Stimulated activated CD4-positive, alpha-beta T cell treated with anti-CD3 and anti-CD28 coated beads, TNF-alpha, amount 100 ng/mL, for 4 hours (primary cell): ENCODE data around the gene PI4KA.
A peak's percentile ranks its signal among the peaks of the same experiment; 100 is the strongest.
"Not testable (repeated sequence)": the region's sequence is repeated elsewhere in the genome, so short reads cannot be mapped to it uniquely, and the experiment has no call there.

Source experiments
- DNase-seq, 3 experiments: peaks; one replicate each; pipeline ENCODE4 v3.0.0-alpha.2; 2020; ENCODE audit warnings: low read depth in 3 of 3

PI4KA gene

DNA sequence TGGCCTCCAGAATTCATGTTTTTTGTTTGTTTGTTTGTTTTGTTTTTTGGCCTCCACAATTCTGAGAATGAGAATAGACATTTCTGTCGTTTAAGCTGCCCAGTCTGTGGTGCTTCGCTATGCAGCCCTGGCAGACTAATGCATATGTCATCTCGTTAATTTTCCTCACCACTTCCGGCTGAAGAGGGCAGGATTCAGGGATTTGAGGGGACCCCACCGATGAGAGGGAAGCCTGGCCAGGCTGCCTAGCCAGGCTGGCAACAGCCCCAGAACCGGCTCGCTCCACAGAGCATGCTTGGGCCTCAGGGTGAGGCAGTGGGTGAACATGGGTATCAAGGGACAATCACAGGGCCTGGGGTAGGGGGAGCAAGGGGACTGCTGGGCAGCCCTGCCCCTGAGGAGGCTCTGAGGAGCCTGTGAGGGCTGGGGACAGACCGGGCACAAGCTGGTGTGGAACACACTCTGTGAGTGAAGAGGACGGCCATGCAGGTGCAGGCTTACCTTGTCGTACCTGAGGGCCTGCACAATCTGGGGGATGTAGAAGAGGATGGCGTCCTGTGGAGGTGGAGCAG, 132.5 kb downstream of the PI4KA start:
- no peak for DNase-seq

DNA sequence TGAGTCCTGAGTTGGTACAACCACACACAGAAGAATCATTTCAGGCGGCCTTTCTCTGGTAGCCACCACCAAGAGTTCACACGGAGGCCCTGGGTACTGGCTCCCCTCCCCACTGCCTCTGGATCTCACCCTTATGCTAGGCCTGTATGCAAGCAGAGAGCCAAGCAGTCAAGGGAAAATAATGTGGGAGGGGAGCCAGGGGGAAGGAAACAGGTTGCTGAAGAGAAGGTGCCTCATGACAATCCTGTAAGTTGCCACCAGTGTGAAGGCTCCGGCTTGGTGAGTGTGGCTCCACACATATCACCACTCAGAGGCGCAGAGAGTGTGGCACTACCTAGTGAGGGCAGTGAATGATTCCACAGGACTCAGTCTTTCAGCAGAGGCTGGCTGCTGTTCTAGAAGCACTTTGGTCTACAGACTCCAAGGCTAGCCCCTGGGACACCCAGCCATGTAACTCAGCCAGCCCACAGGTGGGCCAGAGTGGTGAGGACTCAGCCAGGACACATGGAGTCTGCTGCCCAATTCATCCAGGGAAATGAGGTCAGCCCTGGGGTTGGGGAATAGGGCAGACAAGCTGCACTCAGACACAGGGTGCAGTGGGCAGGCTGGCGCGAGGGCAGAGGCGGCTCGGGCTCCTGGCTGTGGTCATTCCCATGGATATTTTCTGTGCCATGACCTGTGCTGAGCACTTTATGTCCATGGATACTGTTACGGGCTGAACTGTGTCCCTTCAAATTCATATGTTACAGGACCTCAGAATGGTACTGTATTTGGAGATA, 133.7 kb downstream of the PI4KA start:
- no peak for DNase-seq

DNA sequence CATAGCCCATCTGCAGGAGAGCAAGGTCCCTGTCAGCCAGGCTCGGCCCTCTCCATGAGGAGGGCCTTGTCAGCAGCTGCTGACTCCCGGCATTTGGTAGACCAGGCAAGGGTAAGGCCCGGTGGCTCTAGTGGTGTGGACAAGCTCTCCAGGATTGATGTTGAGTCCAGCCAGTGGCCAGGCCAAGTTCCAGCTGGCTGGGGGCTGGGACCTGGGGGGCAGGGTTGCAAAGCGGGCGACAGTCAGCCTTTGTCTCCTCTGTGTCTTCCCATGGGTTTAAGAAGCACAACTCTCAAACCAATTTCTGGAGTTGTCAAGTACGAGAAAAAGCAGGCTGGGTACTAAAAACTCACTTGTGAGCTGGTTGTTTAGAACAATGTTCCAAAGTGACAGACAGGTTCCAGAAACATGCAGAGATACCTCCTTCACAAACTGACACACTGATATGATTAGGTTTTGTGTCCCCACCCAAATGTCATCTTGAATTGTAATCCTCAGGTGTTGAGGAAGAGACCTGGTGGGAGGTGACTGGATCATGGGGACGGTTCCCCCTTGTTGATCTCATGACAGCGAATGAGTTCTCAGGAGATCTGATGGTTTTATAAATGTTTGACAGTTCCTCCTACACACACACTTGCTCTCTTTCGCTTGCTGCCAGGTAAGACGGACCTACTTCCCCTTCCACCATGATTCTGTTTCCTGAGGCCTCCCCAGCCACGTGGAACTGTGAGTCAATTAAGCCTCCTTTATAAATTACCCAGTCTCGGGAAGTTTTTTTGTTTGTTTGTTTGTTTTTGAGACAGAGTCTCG, 137.0 kb downstream of the PI4KA start:
- DNase-seq = no peak

DNA sequence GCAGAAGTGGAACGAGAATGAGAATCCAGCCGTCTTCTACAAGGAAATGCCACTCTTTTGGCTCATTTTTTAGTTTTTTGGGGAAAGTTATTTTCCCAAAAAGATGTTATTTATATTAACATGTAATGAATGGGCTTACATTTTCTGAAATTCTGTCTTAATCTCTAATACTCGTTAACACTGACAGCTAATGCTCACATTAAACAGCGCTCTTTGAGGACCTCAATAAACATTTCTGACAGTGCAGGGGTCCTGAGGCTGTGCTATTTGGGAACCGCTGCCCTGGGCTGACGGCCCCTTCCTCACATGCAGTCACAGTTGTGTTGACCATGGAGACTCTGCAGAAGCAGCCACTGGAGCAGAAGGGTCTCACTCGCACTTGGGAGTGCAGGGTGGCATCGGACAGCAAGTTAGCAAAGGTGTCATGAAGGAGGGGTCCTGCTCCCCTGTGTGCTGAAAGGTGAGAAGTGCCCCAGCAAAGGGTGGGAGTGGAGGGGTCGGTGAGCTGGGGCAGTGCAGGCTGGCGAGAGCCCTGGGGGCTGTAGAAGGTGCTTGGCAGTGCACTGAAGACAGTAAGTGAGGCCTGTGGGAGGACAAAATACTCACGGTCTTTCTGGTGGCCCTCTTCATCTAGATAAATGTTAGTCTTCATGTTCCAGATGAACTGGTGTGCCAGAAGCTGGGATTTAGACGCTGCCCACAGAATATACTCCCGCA, 137.8 kb downstream of the PI4KA start:
- no peak for DNase-seq

DNA sequence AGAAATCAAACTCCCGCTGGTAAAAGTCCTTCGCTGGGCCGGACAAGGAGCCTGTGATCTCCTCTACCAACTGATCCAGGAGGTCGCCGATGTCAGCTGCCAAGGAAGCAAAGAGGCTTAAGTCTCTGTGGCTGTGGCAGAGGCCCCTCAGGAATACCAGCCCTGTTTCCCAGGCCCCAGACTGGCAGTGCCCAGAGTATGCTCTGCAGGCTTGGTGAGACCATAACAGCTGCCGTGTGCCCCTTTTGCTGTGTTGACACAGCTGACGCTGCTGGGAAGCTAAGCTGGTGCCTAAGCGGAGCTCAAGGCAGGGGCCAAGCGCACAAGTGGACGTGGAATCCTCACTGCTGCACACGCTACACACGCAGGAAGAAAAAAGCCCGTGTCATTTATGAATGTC, 139.9 kb downstream of the PI4KA start:
- DNase-seq = not testable (repeated sequence)

DNA sequence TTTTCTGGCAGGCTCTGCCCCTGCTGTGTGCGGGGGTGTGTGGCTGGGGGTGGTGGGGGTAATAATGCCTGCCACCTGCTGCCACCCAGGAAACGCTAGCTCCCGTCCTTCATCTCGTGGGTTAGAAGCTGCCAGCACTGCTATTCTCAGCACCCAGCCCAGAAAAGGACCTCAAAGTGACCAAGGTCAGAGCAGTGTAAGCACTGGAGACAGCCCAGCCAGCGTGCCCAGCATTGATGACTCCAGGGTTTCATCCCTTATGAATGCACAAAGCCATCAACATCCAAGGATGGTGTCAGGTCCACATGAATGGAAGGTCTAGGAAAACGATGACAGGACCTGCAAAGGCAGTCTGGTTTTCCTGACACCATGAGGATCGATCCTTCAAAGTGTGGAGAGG, 140.6 kb downstream of the PI4KA start:
- DNase-seq = not testable (repeated sequence)

- DNase-seq = not testable (repeated sequence)
These were observed 141.3 kb downstream of the PI4KA start for GRCh38 chr22:20717213-20717866.

- DNase-seq = not testable (repeated sequence)
These were observed 145.5 kb downstream of the PI4KA start for GRCh38 chr22:20713116-20713515.

GRCh38 chr22:20709966-20710365, 148.6 kb downstream of the PI4KA start:
- not testable (repeated sequence) for DNase-seq

DNA sequence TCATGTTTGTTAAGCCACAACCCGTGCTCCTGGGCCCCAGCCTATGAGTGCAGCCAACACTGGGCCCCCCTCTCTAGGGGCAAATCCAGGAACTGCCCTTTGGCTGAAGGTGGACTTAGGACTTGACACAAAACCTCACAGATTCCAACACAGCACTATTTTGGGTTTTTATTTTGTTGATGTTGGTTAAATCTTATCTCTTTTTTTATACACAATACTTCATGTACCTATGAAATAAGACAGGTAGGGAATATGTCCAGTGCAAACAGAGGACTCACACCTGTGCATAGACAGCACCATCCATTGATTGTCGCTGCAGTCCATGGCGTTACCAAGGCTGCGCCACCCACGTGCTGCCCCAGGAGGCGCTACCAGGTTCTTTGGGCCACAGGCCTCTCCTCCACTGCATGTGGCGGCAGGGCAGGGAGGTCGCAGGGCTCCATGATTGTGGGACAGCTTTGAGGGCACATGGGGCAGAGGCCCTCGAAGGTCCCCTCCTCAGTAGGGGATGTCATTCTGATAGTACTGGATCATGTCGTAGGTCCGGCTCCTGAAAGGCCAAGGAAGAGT, 151.0 kb downstream of the PI4KA start:
- not testable (repeated sequence) for DNase-seq

- peak in 2 of 3 experiments; percentile 8 to 15 for DNase-seq
These were observed 154.6 kb downstream of the PI4KA start for GRCh38 chr22:20703816-20704609.

DNA sequence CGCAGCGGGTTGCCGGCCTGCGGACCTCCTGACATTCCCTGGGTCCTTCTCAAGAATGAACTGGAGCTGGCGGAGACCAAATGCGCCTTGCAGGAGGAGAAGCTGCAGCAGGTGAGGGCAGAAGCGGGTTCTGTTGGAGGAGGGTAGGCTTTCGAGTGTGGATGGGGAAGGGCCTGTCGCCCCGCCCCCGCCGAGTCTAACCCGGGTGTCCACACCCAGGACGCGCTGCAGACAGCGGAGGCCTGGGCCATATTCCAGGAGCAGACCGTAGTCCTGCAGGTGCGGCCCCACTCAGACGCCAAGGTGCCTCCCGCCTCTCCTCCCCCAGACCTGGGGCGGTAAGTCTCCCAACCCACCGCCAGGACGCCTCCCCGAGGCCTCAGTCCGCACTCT, 155.2 kb downstream of the PI4KA start:
- peak in 1 of 3 experiments; percentile 44 for DNase-seq

DNA sequence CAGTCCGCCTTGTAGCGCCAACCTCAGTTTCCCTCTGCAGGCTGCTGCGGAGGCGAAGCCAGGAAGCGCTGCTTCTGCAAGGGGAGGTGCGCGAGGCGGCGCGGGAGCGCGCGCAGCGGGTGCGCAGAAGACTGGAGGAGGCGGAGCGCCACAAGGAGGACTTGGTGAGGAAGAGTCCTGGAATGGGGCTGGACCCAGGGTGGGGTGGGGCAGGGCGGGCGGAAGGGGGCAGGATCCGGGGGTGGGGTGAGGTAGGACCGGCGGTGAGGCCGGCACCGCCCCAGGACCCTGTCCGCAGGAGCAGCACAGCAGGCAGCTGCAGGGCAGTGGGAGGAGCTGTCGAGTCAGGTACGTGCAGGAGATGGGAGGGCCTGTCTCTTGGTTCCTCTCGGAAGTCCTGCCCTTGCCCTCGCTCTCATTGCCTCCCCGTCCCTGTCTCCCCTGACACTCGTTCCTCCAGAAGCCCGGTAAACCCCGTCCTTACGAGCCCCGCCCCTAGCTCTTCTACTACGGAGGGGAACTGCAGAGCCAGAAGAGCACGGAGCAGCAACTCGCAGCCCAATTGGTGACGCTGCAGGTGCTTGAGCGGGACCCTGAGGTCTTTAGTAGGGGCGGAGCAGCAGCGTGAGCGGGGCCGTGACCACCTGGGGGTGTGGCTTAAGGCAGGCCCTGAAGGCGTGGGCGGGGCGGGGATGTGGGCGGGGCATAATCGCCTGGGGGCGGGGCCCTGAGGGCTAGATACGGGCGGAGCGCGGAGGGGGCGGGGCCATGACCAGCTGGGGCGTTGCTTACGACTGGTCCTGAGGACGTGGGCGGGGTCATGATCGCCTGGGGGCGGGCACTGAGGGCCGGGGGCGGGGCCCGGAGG, 155.8 kb downstream of the PI4KA start:
- DNase-seq = peak; percentile 96 to 99 (median 98)

GRCh38 chr22:20702175-20702545, 156.5 kb downstream of the PI4KA start:
- not testable (repeated sequence) for DNase-seq

DNA sequence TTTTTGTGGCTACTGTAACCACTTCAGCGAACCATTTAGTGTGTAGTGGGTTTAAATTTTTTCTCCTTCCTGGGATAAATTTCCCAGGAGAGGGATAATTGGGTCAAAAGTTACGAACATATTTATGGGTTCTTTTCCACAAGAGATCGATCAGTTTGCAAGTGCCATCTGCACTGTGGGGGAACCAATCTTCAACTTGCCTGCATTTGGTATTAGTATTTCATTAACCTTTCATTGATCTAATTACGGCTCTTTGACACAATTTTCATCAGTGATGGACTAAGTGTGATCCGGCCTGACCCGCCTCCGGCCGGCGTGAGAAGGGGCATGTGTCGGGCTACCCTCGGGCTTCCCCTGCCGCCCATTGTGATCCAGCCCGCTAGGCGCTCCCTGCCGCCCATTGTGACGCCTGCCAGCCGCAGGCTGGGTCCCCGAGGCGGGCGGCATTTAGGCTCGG, 156.9 kb downstream of the PI4KA start:
- not testable (repeated sequence) for DNase-seq

- not testable (repeated sequence) for DNase-seq
These were observed 158.3 kb downstream of the PI4KA start for GRCh38 chr22:20700347-20700746.

- DNase-seq = not testable (repeated sequence)
These were observed 158.8 kb downstream of the PI4KA start for GRCh38 chr22:20699856-20700255.

DNA sequence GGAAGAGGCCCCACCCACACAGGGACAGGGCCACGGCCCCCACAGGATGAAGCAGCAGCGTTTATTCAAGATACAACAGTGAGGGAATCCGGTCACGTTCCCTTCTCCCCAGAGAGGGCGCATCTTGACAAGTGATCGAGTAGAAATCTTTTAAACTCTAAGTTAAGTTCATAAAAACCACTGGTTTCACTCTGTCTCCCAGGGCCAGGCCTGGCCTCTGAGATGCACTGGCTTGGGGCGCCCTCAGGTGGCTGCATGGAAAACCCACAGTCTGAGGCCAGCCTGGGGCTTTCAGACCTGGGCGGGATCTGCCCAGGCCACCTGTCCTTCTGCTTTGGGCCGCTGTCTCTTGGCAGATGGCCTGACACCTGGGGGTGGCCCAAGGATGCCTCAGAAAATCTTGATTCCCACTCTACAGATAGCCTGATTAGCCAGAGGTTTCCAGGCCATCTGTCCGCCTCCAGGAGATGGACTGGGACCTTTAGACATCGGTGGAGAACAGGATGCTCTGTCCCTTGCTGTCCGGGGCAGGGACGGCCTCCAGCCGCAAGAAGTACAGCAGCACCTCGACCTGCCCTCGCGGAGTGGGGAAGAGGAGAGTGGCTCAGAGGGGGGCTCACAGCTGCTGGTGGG, 161.0 kb downstream of the PI4KA start:
- DNase-seq = peak; percentile 29 to 55 (median 55)

DNA sequence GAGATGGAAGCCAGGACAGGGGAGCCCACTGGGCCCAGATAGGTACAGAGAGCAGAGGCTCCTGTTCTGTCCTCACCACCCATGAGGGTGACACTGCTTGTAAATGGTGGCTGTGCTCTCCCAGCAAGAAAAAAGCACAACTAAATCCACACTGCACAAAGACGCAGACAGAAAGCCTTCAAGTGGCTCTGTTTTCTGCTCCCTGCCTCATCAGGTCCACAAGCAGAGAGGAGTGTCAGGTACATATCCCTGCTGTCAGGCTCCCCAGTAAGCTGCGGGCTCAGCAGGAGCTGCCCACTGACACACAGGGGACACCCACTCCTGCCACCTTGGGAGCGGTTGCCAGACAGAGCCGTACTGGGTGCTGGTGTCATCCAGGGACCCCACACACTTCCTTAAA, 162.6 kb downstream of the PI4KA start:
- not testable (repeated sequence) for DNase-seq
